ENCODE data around the gene SCML1. TPM values are rescaled to one million over a fixed set of nuclear protein-coding genes. Genes with fewer than 3 reads are reported as not detected.

The SCML1 gene
- polyA plus RNA-seq, 1 of the 3 experiments (the other 2 are of a cell fraction): 10.7 TPM

- Histone ChIP-seq H3K9me3 (no peaks in the 10 kb centered on the region), H3K36me3 (replicated peaks in 1 of 2; ENCODE audit: control insufficient read depth in 1 of 2, insufficient read depth in 2 of 2, low read length in 1 of 2) (no peaks in the 10 kb centered on the region), H3K27me3 (ENCODE audit: insufficient read depth) (no peaks in the 10 kb centered on the region), H3K4me3 (ENCODE audit: low read depth in 2 of 2, low read length in 1 of 2) (no peak overlapping the region), H3K9me2 (no peaks in the 10 kb centered on the region), H3K79me2 (ENCODE audit: insufficient read depth) (no peaks in the 10 kb centered on the region), H3K9ac (no peak overlapping the region), H3F3A (replicated peaks; ENCODE audit: insufficient read depth) (no peaks in the 10 kb centered on the region), H3K4me2 (no peak overlapping the region), H4K20me1 (ENCODE audit: insufficient read depth) (no peaks in the 10 kb centered on the region), H3K27ac (ENCODE audit: low read depth in 2 of 2, low read length in 1 of 2) (no peak overlapping the region), H3K4me1 (ENCODE audit: control insufficient read depth in 1 of 2, insufficient read depth in 2 of 2, low read depth in 1 of 2, low read length in 1 of 2) (no peaks in the 10 kb centered on the region), H2AFZ (ENCODE audit: low read depth) (no peak overlapping the region)
- 25% methylated on average over 2 of the region's 16 CpGs for WGBS (ENCODE audit: low lambda C conversion rate)
- TF ChIP-seq USF1 (IDR thresholded peaks at IDR 0.05; ENCODE audit: borderline replicate concordance, low read depth): no peak
- TF ChIP-seq, protein P1, sequence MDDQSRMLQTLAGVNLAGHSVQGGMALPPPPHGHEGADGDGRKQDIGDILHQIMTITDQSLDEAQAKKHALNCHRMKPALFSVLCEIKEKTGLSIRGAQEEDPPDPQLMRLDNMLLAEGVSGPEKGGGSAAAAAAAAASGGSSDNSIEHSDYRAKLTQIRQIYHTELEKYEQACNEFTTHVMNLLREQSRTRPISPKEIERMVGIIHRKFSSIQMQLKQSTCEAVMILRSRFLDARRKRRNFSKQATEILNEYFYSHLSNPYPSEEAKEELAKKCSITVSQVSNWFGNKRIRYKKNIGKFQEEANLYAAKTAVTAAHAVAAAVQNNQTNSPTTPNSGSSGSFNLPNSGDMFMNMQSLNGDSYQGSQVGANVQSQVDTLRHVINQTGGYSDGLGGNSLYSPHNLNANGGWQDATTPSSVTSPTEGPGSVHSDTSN (IDR thresholded peaks at IDR 0.05): no peak
- CTCF ChIA-PET: no interaction called here
- POLR2A ChIA-PET: no interaction called here
- DNase-seq: no peak
Observed at GRCh38 chrX:17732138-17732783, 5.0 kb upstream of the SCML1 start.

DNA sequence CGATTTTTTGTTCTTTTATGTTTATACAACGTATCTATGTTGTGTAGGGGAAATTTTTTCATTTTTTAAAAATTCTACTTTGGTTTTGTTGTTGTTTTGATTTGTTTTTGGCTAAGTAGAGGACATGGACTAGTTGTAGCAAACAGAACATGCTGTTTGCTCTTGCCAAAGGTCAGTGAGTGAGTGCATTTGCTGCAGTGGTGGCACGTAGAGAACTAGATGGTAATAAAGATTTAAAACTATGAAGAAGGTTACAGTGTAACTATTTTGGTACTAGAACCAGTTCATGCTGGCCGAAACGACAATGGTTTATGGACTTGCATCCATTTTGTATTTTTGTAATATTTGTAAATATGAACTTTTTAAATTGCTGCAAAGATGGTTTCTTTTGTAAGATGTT, 1.9 kb upstream of the SCML1 start:
- 47% methylated on average over 5 of the region's 5 CpGs for WGBS (ENCODE audit: low lambda C conversion rate)
- Histone ChIP-seq H3K36me3 (replicated peaks in 1 of 2; ENCODE audit: control insufficient read depth in 1 of 2, insufficient read depth in 2 of 2, low read length in 1 of 2) (no peaks in the 10 kb centered on the region), H3K27me3 (ENCODE audit: insufficient read depth) (no peaks in the 10 kb centered on the region), H3K9ac (no peak overlapping the region), H3K4me1 (ENCODE audit: control insufficient read depth in 1 of 2, insufficient read depth in 2 of 2, low read depth in 1 of 2, low read length in 1 of 2) (no peaks in the 10 kb centered on the region; a peak in 1 of 4 replicates), H2AFZ (ENCODE audit: low read depth) (no peak overlapping the region), H4K20me1 (ENCODE audit: insufficient read depth) (no peaks in the 10 kb centered on the region), H3K4me3 (ENCODE audit: low read depth in 2 of 2, low read length in 1 of 2) (no peak overlapping the region), H3K27ac (ENCODE audit: low read depth in 2 of 2, low read length in 1 of 2) (no peak overlapping the region), H3K9me3 (no peaks in the 10 kb centered on the region), H3K4me2 (no peak overlapping the region), H3K9me2 (no peaks in the 10 kb centered on the region), H3K79me2 (ENCODE audit: insufficient read depth) (peaks cover 22% of the 10 kb centered on the region; the same call in 1 of the 2 replicates), H3F3A (replicated peaks; ENCODE audit: insufficient read depth) (no peaks in the 10 kb centered on the region)
- TF ChIP-seq JUND (IDR thresholded peaks at IDR 0.05) (no peak), REST (IDR thresholded peaks at IDR 0.05; ENCODE audit: low read depth, low read length) (no peak), GATA2 (CRISPR knock-in tag; IDR thresholded peaks at IDR 0.05) (no peak), MAX (IDR thresholded peaks at IDR 0.05; ENCODE audit: low read depth) (no peak), USF1 (IDR thresholded peaks at IDR 0.05; ENCODE audit: borderline replicate concordance, low read depth) (no peak), GABPA (IDR thresholded peaks at IDR 0.05; ENCODE audit: low read depth) (no peak), RCOR1 (IDR thresholded peaks at IDR 0.05; ENCODE audit: low read length) (no peak), NFIC (IDR thresholded peaks at IDR 0.05; ENCODE audit: borderline replicate concordance) (no peak), POLR2AphosphoS5 (IDR thresholded peaks at IDR 0.05; ENCODE audit: low read depth, low read length) (no peak), EZH2phosphoT487 (IDR thresholded peaks at IDR 0.05; ENCODE audit: borderline replicate concordance, low read depth) (no peak), TCF12 (IDR thresholded peaks at IDR 0.05) (no peak), FOXJ3 (CRISPR knock-in tag; IDR thresholded peaks at IDR 0.05) (no peak), ELF1 (IDR thresholded peaks at IDR 0.05) (no peak)
- TF ChIP-seq, protein P2, sequence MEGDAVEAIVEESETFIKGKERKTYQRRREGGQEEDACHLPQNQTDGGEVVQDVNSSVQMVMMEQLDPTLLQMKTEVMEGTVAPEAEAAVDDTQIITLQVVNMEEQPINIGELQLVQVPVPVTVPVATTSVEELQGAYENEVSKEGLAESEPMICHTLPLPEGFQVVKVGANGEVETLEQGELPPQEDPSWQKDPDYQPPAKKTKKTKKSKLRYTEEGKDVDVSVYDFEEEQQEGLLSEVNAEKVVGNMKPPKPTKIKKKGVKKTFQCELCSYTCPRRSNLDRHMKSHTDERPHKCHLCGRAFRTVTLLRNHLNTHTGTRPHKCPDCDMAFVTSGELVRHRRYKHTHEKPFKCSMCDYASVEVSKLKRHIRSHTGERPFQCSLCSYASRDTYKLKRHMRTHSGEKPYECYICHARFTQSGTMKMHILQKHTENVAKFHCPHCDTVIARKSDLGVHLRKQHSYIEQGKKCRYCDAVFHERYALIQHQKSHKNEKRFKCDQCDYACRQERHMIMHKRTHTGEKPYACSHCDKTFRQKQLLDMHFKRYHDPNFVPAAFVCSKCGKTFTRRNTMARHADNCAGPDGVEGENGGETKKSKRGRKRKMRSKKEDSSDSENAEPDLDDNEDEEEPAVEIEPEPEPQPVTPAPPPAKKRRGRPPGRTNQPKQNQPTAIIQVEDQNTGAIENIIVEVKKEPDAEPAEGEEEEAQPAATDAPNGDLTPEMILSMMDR (IDR thresholded peaks at IDR 0.05): no peak
- TF ChIP-seq, protein P3, sequence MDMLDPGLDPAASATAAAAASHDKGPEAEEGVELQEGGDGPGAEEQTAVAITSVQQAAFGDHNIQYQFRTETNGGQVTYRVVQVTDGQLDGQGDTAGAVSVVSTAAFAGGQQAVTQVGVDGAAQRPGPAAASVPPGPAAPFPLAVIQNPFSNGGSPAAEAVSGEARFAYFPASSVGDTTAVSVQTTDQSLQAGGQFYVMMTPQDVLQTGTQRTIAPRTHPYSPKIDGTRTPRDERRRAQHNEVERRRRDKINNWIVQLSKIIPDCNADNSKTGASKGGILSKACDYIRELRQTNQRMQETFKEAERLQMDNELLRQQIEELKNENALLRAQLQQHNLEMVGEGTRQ (IDR thresholded peaks at IDR 0.05; ENCODE audit: borderline replicate concordance, low read depth, low read length): no peak
- CTCF ChIA-PET: no interaction called here
- POLR2A ChIA-PET: no interaction called here
- DNase-seq: no peak

Data from SK-N-SH (cell line).